Caco-2 (cell line): ENCODE results near the gene ZBED4. TPM values are rescaled to one million over a fixed set of nuclear protein-coding genes. Genes with fewer than 3 reads are reported as not detected.

Experiments
- BruUV-seq: library from RNA; stranded (reverse); fragments of 400-500 nt; replicated peaks from 2 replicates; lab custom pipeline; 2021; lab: Mats Ljungman, UMichigan
- CTCF ChIA-PET: fragments of 300-600 bp; sonication (Branson Sonifier 250); formaldehyde crosslinking; loops from one replicate; lab custom pipeline; 2022; ENCODE audit warnings: antibody characterized with exemption; lab: Charles Lee
- POLR2A ChIA-PET: fragments of 300-600 bp; sonication (Branson Sonifier 250); formaldehyde crosslinking; loops from one replicate; lab custom pipeline; 2022; ENCODE audit warnings: antibody characterized with exemption; lab: Charles Lee
- DNase-seq, 2 experiments: peaks; one replicate each; pipeline versions ENCODE4 v3.0.0 to v3.0.0-alpha.2; 2020 to 2022
- H3K27me3 ChIP-seq: replicated peaks from 2 replicates; pipeline ENCODE4 v1.6.0; 2011; ENCODE audit warnings: low read length; ENCODE audit not compliant: control insufficient read depth, insufficient read depth
- H3K36me3 ChIP-seq: 2 replicates; pipeline ENCODE4 v1.5.1; 2011; ENCODE audit warnings: low read length; ENCODE audit not compliant: control insufficient read depth, insufficient read depth
- H3K4me1 ChIP-seq: fragments of 250-450 bp; sonication (Bioruptor Pico); 2 replicates; pipeline ENCODE4 v1.5.1; 2020; ENCODE audit warnings: mild to moderate bottlenecking
- H3K4me3 ChIP-seq: 2 replicates; pipeline ENCODE4 v1.5.1; 2011; ENCODE audit warnings: low read depth, mild to moderate bottlenecking, control low read depth, low read length
- H3K9me3 ChIP-seq: fragments of 250-450 bp; sonication (Bioruptor Pico); 2 replicates; pipeline ENCODE4 v1.5.1; 2020; ENCODE audit warnings: mild to moderate bottlenecking, moderate library complexity
- H3K27ac Mint-ChIP-seq: one replicate; pipeline ENCODE4 v1.8.0; 2022; ENCODE audit warnings: mixed read lengths; ENCODE audit not compliant: unreplicated experiment
- H3K27me3 Mint-ChIP-seq: one replicate; pipeline ENCODE4 v1.8.0; 2022; ENCODE audit warnings: mixed read lengths; ENCODE audit not compliant: insufficient read depth, unreplicated experiment
- H3K36me3 Mint-ChIP-seq: one replicate; pipeline ENCODE4 v1.8.0; 2022; ENCODE audit warnings: mild to moderate bottlenecking, mixed read lengths; ENCODE audit not compliant: insufficient read depth, unreplicated experiment
- H3K4me1 Mint-ChIP-seq: one replicate; pipeline ENCODE4 v1.8.0; 2022; ENCODE audit warnings: low read depth, mixed read lengths; ENCODE audit not compliant: unreplicated experiment
- H3K4me3 Mint-ChIP-seq: one replicate; pipeline ENCODE4 v1.8.0; 2022; ENCODE audit warnings: mild to moderate bottlenecking, moderate library complexity, mixed read lengths; ENCODE audit not compliant: unreplicated experiment
- H3K9me3 Mint-ChIP-seq: one replicate; pipeline ENCODE4 v1.8.0; 2022; ENCODE audit warnings: mixed read lengths; ENCODE audit not compliant: unreplicated experiment
- CTCF ChIP-seq, 2 experiments: fragments of 200-600 bp in 1 of 2; IDR thresholded peaks; 1 replicate in 1 of 2; 2 replicates in 1 of 2; pipeline versions ENCODE4 v1.5.1 to v1.8.0; 2011 to 2022; ENCODE audit warnings: antibody characterized with exemption in 1 of 2, control low read depth in 1 of 2, inconsistent platforms in 1 of 2, low read depth in 1 of 2, low read length in 1 of 2, mild to moderate bottlenecking in 1 of 2, moderate library complexity in 1 of 2; ENCODE audit not compliant: insufficient read depth in 1 of 2, severe bottlenecking in 1 of 2, unreplicated experiment in 1 of 2
- intact Hi-C: fragments of 100-400 bp; cut with micrococcal nuclease; formaldehyde crosslinking; loops from one replicate; pipeline ENCODE4 v1.10.0; 2022; ENCODE audit not compliant: unreplicated experiment
- total RNA-seq: library from RNA; stranded (reverse); gene quantifications from 2 replicates; pipeline ENCODE4 v1.2.3, GENCODE V29; 2022

ZBED4 gene
- total RNA-seq, 1 experiment from 2014 or later: 17.3 TPM

- BruUV-seq: no TSS peak
- peaks cover 14% of the 10 kb centered on the region for H3K4me1 ChIP-seq
- H3K36me3 Mint-ChIP-seq: no peaks in the 10 kb centered on the region
- ChIA-PET CTCF (no interaction called here), POLR2A (no interaction called here)
- no peaks in the 10 kb centered on the region; the same call in 1 of the 2 replicates for H3K27me3 ChIP-seq
- H3K4me3 ChIP-seq: peak overlapping the region; percentile 51
- no peak overlapping the region for H3K27ac Mint-ChIP-seq
- no peaks in the 10 kb centered on the region for H3K9me3 Mint-ChIP-seq
- TF ChIP-seq CTCF (IDR thresholded peaks at IDR 0.05; ENCODE audit: insufficient read depth in 1 of 2, low read depth in 1 of 2, low read length in 1 of 2, severe bottlenecking in 1 of 2, unreplicated experiment in 1 of 2): no peak
- H3K4me3 Mint-ChIP-seq: peak overlapping the region; percentile 59
- intact Hi-C loops: no loop called here
- no peak for DNase-seq
- no peaks in the 10 kb centered on the region for H3K36me3 ChIP-seq
- H3K9me3 ChIP-seq: no peaks in the 10 kb centered on the region
- no peaks in the 10 kb centered on the region for H3K27me3 Mint-ChIP-seq
- peaks cover 7% of the 10 kb centered on the region for H3K4me1 Mint-ChIP-seq
Observed at GRCh38 chr22:49847751-49848689, 5.6 kb upstream of the ZBED4 start.

DNA sequence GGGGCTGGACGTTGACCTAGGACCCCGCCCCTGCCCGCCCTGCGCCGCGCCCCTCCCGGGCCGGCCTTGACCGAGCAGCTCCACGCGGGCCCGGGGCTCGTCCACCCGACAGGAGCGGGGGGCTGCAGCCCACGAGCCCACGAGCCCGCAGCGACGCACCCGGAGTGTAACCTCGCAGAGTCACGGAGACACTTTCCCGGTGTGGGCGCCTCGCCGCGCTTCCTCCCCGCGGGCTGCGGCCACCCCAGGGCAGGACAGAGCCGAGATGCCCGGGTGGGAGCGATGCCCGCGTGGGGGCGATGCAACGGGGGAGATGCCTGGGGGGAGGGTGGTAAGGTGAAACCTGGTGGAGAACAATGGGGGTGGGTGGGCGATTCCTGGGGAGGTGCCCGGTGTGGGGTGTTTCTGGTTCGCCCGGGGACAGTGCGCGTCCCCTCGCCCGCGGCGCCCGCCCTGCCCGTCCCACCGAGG, 4.9 kb upstream of the ZBED4 start:
- H3K4me3 ChIP-seq: peak overlapping the region; percentile 51
- no peaks in the 10 kb centered on the region for H3K36me3 Mint-ChIP-seq
- no peaks in the 10 kb centered on the region for H3K9me3 Mint-ChIP-seq
- intact Hi-C loops: no loop called here
- ChIA-PET CTCF (no interaction called here), POLR2A (no interaction called here)
- H3K36me3 ChIP-seq: no peaks in the 10 kb centered on the region
- no TSS peak for BruUV-seq
- H3K27ac Mint-ChIP-seq: no peak overlapping the region
- TF ChIP-seq CTCF (IDR thresholded peaks at IDR 0.05; ENCODE audit: insufficient read depth in 1 of 2, low read depth in 1 of 2, low read length in 1 of 2, severe bottlenecking in 1 of 2, unreplicated experiment in 1 of 2): no peak
- H3K4me3 Mint-ChIP-seq: peak overlapping the region; percentile 59
- no peaks in the 10 kb centered on the region for H3K9me3 ChIP-seq
- no peak for DNase-seq
- H3K27me3 ChIP-seq: no peaks in the 10 kb centered on the region; the same call in 1 of the 2 replicates
- no peaks in the 10 kb centered on the region for H3K27me3 Mint-ChIP-seq
- H3K4me1 Mint-ChIP-seq: peaks cover 7% of the 10 kb centered on the region
- H3K4me1 ChIP-seq: peaks cover 14% of the 10 kb centered on the region

- Mint-ChIP-seq H3K27ac (no peak overlapping the region), H3K4me1 (peaks cover 7% of the 10 kb centered on the region), H3K4me3 (peak overlapping the region; percentile 59), H3K9me3 (no peaks in the 10 kb centered on the region), H3K36me3 (peaks cover 2% of the 10 kb centered on the region), H3K27me3 (no peaks in the 10 kb centered on the region)
- no TSS peak for BruUV-seq
- POLR2A ChIA-PET: no interaction called here
- Histone ChIP-seq H3K4me3 (peak overlapping the region; percentile 51), H3K36me3 (no peaks in the 10 kb centered on the region), H3K4me1 (peaks cover 14% of the 10 kb centered on the region), H3K27me3 (no peaks in the 10 kb centered on the region; the same call in 1 of the 2 replicates), H3K9me3 (no peaks in the 10 kb centered on the region)
- no peak for TF ChIP-seq CTCF (IDR thresholded peaks at IDR 0.05; ENCODE audit: insufficient read depth in 1 of 2, low read depth in 1 of 2, low read length in 1 of 2, severe bottlenecking in 1 of 2, unreplicated experiment in 1 of 2)
- intact Hi-C loops: no loop called here
- CTCF ChIA-PET: no interaction called here
- DNase-seq: no peak
Observed at GRCh38 chr22:49849161-49850020, 4.3 kb upstream of the ZBED4 start.
